Tibial nerve (tissue), 3 donors: Measurements from ENCODE around the gene TPD52L2.

Experiments used
- POLR2A ChIP-seq, 2 donors: fragments of 450-650 bp; IDR thresholded peaks; one replicate each; pipeline ENCODE4 v1.6.1; 2017; ENCODE audit warnings: antibody characterized with exemption in 2 of 2, mild to moderate bottlenecking in 2 of 2, moderate library complexity in 2 of 2
- TF ChIP-seq, protein P1 (sequence below), 5 experiments: fragments of 200-600 bp in 3 of 5; fragments of 450-650 bp in 2 of 5; sonication (generic) in 3 of 5; IDR thresholded peaks; one replicate each; pipeline ENCODE4 v1.5.1; 2016 to 2019; ENCODE audit warnings: antibody characterized with exemption in 5 of 5, mild to moderate bottlenecking in 3 of 5, moderate library complexity in 2 of 5

DNA sequence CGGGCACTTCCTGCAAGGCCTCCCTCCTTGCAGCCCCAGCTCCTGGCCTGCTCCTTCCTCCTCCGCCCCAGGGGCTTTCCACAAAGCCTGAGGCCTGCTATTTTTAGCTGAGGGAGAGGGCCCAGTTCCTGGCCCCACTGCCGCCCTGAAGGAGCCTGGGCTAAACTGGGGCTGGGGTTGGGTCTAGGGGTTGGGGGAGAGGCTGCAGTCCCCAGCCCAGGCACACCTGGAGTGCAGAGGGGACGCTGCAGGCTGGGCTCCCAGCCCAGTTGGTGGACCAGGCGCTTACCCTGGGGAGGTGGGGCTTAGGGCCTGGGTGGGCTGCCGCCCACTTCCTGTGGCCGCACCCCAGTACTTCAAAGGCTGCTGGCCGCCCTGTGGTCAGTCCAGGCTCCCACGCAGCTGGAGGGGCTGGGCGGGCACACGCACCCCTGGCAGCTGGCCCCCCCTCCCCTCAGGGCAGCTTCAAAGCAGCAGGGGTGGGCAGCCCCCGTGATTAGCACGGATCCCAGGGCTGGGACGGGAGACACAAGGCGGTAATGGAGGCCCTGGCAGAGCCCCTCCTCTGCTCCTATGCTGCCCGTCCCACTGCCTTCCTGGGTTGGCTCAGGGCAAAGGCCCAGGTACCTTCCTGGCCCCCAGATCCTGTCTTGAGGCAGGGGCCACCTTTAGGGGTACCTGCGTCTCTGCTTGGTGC, 10.9 kb upstream of the TPD52L2 start:
- TF ChIP-seq, protein P1, sequence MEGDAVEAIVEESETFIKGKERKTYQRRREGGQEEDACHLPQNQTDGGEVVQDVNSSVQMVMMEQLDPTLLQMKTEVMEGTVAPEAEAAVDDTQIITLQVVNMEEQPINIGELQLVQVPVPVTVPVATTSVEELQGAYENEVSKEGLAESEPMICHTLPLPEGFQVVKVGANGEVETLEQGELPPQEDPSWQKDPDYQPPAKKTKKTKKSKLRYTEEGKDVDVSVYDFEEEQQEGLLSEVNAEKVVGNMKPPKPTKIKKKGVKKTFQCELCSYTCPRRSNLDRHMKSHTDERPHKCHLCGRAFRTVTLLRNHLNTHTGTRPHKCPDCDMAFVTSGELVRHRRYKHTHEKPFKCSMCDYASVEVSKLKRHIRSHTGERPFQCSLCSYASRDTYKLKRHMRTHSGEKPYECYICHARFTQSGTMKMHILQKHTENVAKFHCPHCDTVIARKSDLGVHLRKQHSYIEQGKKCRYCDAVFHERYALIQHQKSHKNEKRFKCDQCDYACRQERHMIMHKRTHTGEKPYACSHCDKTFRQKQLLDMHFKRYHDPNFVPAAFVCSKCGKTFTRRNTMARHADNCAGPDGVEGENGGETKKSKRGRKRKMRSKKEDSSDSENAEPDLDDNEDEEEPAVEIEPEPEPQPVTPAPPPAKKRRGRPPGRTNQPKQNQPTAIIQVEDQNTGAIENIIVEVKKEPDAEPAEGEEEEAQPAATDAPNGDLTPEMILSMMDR (IDR thresholded peaks at IDR 0.05): peak in 1 of 5 experiments; percentile 11
- TF ChIP-seq POLR2A (IDR thresholded peaks at IDR 0.05): no peak
